Activated CD4-positive, CD25-positive, alpha-beta regulatory T cell treated with anti-CD3 and anti-CD28 coated beads, Interleukin-2, amount 50 U/mL, for 16 hours (primary cell): Measurements from ENCODE around the gene CTR9.
"Not testable (repeated sequence)": the region's sequence is repeated elsewhere in the genome, so short reads cannot be mapped to it uniquely, and the experiment has no call there.

ENCODE experiments used
- DNase-seq: peaks from one replicate; pipeline ENCODE4 v3.0.0-alpha.2; 2020; ENCODE audit warnings: low read depth, low spot score

Gene CTR9

GRCh38 chr11:10822491-10822890 lies 71.4 kb downstream of the CTR9 start:
- DNase-seq = not testable (repeated sequence)

- no peak for DNase-seq
Observed at GRCh38 chr11:10823152-10823579, 72.1 kb downstream of the CTR9 start.

DNA sequence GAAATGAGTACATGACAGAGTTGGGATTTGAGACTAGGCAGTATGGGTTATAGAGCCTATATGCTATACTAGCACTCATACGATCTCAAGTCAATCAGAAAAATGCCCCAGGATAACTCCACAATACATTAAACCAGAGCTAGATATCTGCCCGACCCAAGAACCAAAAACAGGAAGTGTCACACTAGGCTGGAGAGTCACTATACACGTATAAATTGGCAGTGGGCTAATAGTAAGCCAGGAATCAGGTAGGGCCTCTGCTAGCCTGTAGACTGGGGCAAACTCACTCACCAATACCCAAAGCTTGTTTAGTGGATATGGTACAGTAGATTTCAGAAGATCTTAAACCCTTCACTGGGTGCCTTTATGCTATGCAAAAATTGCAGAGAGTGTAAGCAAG lies 73.8 kb downstream of the CTR9 start:
- DNase-seq = no peak

GRCh38 chr11:10828402-10828801 lies 77.4 kb downstream of the CTR9 start:
- DNase-seq = no peak

DNA sequence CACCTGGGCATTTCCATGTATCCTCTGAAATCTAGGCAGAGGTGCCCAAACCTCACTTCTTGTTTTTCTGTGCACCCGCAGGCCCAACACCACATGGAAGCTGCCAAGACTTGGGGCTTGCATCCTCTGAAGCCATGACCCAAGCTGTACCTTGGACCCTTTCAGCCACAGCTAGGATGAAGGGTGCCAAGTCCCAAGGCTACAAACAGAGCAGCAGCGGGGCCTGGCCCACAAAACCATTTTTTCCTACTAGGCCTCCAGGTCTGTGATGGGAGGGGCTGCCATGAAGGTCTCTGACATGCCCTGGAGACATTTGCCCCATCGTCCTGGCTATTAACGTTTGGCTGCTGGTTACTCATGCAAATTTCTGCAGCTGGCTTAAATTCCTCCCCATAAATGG lies 78.1 kb downstream of the CTR9 start:
- DNase-seq = no peak
